Stimulated activated CD4-positive, alpha-beta T cell treated with anti-CD3 and anti-CD28 coated beads, Interleukin-4, amount 100 ng/mL, for 48 hours (primary cell): Measurements from ENCODE around the gene MYL5.

Source experiments
- DNase-seq, 2 donors: peaks; one replicate each; pipeline ENCODE4 v3.0.0-alpha.2; 2020; ENCODE audit warnings: low read depth in 2 of 2

MYL5 gene

GRCh38 chr4:706834-707598 lies 32.7 kb downstream of the MYL5 start:
- no peak for DNase-seq

GRCh38 chr4:707929-708630 lies 33.7 kb downstream of the MYL5 start:
- no peak for DNase-seq

- no peak for DNase-seq
These were observed 34.2 kb downstream of the MYL5 start for GRCh38 chr4:708631-708933.

- no peak for DNase-seq
These were observed 35.0 kb downstream of the MYL5 start for GRCh38 chr4:709348-709747.

GRCh38 chr4:710116-710515 lies 35.8 kb downstream of the MYL5 start:
- no peak for DNase-seq

GRCh38 chr4:710916-711315 lies 36.6 kb downstream of the MYL5 start:
- DNase-seq: no peak

GRCh38 chr4:712093-712492 lies 37.8 kb downstream of the MYL5 start:
- DNase-seq: no peak

- no peak for DNase-seq
These were observed 38.7 kb downstream of the MYL5 start for GRCh38 chr4:712916-713632.

- no peak for DNase-seq
These were observed 39.7 kb downstream of the MYL5 start for GRCh38 chr4:714087-714486.

- DNase-seq: no peak
These were observed 43.4 kb downstream of the MYL5 start for GRCh38 chr4:717601-718320.

- DNase-seq: no peak
These were observed 44.1 kb downstream of the MYL5 start for GRCh38 chr4:718460-718859.

- no peak for DNase-seq
These were observed 45.9 kb downstream of the MYL5 start for GRCh38 chr4:720111-720860.

- no peak for DNase-seq
These were observed 47.2 kb downstream of the MYL5 start for GRCh38 chr4:721261-722168.

- no peak for DNase-seq
These were observed 47.9 kb downstream of the MYL5 start for GRCh38 chr4:722169-722725.

GRCh38 chr4:722851-723360 lies 48.6 kb downstream of the MYL5 start:
- no peak for DNase-seq

- no peak for DNase-seq
These were observed 49.6 kb downstream of the MYL5 start for GRCh38 chr4:723751-724530.

- no peak for DNase-seq
These were observed 51.3 kb downstream of the MYL5 start for GRCh38 chr4:725391-726234.

GRCh38 chr4:726235-726787 lies 52.0 kb downstream of the MYL5 start:
- DNase-seq: no peak
